B cell (primary cell): ENCODE results near the gene FAM204A. TPM values are rescaled to one million over a fixed set of nuclear protein-coding genes. Genes with fewer than 3 reads are reported as not detected.

Experiments
- ATAC-seq: fragments of 200-7000 bp; cut with Tn5 transposase; one replicate; pipeline ENCODE4 v1.10.0; 2021; ENCODE audit warnings: low read depth, mild to moderate bottlenecking, moderate number of reproducible peaks, moderate library complexity
- CTCF ChIA-PET: fragments of 350-600 bp; sonication (Branson Sonifier 250); formaldehyde crosslinking; loops from one replicate; lab custom pipeline; 2021; ENCODE audit warnings: antibody characterized with exemption, inconsistent platforms; lab: Charles Lee
- POLR2A ChIA-PET: fragments of 350-600 bp; sonication (Branson Sonifier 250); formaldehyde crosslinking; loops from one replicate; lab custom pipeline; 2021; ENCODE audit warnings: antibody characterized with exemption; lab: Charles Lee
- DNase-seq: peaks from one replicate; pipeline ENCODE4 v3.0.0; 2013
- H2AFZ ChIP-seq: 2 replicates; pipeline ENCODE4 v1.6.1; 2012; ENCODE audit warnings: mild to moderate bottlenecking, low read depth, low read length; ENCODE audit not compliant: insufficient read depth, poor library complexity, severe bottlenecking
- H3K27ac ChIP-seq, 2 donors: 1 replicate in 1 of 2; 2 replicates in 1 of 2; pipeline ENCODE4 v1.5.1; 2012 to 2013; ENCODE audit warnings: low read length in 2 of 2, mild to moderate bottlenecking in 2 of 2, moderate library complexity in 1 of 2
- H3K27me3 ChIP-seq, 4 experiments: fragments of 200-600 bp in 1 of 4; sonication (generic) in 1 of 4; replicated peaks in 1 of 4; 1 replicate in 2 of 4; 2 replicates in 2 of 4; pipeline versions ENCODE4 v1.6.1 to v1.7.0; 2013 to 2016; ENCODE audit warnings: low read length in 3 of 4, mild to moderate bottlenecking in 2 of 4, mixed read lengths in 1 of 4, moderate library complexity in 1 of 4; ENCODE audit not compliant: insufficient read depth in 4 of 4, control insufficient read depth in 3 of 4; ENCODE audit errors: control extremely low read depth in 1 of 4
- H3K36me3 ChIP-seq, 2 experiments: replicated peaks in 1 of 2; 1 replicate in 1 of 2; 2 replicates in 1 of 2; pipeline versions ENCODE4 v1.6.1 to v1.7.1; 2013; ENCODE audit warnings: low read length in 1 of 2; ENCODE audit not compliant: insufficient read depth in 2 of 2, control insufficient read depth in 1 of 2; ENCODE audit errors: control extremely low read depth in 1 of 2, extremely low read depth in 1 of 2
- H3K4me1 ChIP-seq, 2 donors: fragments of 200-600 bp in 1 of 2; sonication (generic) in 1 of 2; 1 replicate in 1 of 2; 2 replicates in 1 of 2; pipeline versions ENCODE4 v1.5.1 to v1.6.1; 2013 to 2017; ENCODE audit warnings: low read length in 2 of 2; ENCODE audit not compliant: control insufficient read depth in 2 of 2, insufficient read depth in 2 of 2
- H3K4me2 ChIP-seq: replicated peaks from 2 replicates; pipeline ENCODE3; 2012; ENCODE audit warnings: mild to moderate bottlenecking, low read depth, low read length; ENCODE audit not compliant: poor library complexity, severe bottlenecking
- H3K4me3 ChIP-seq, 5 experiments: fragments of 200-600 bp in 1 of 5; sonication (generic) in 1 of 5; 1 replicate in 3 of 5; 2 replicates in 2 of 5; pipeline versions ENCODE4 v1.5.1 to v1.7.0; 2011 to 2016; ENCODE audit warnings: low read length in 4 of 5, mild to moderate bottlenecking in 4 of 5, low read depth in 2 of 5, control low read depth in 1 of 5, moderate library complexity in 1 of 5; ENCODE audit not compliant: insufficient read depth in 1 of 5; ENCODE audit errors: control extremely low read depth in 1 of 5, extremely low read depth in 1 of 5
- H3K79me2 ChIP-seq: fragments of 200-600 bp; sonication (generic); one replicate; pipeline ENCODE4 v1.6.0; 2016; ENCODE audit warnings: low read length; ENCODE audit not compliant: control insufficient read depth, insufficient read depth
- H3K9ac ChIP-seq: fragments of 200-600 bp; sonication (generic); 2 replicates; pipeline ENCODE4 v1.6.1; 2017; ENCODE audit warnings: mild to moderate bottlenecking, low read length, moderate library complexity
- H3K9me3 ChIP-seq, 3 donors: one replicate each; pipeline versions ENCODE4 v1.6.1 to v1.7.1; 2013; ENCODE audit warnings: low read length in 2 of 3; ENCODE audit not compliant: control insufficient read depth in 2 of 3, insufficient read depth in 1 of 3; ENCODE audit errors: control extremely low read depth in 1 of 3
- H4K20me1 ChIP-seq: 2 replicates; pipeline ENCODE4 v1.6.0; 2012; ENCODE audit warnings: mild to moderate bottlenecking, low read length; ENCODE audit not compliant: insufficient read depth, control insufficient read depth, poor library complexity, severe bottlenecking
- H3K27ac Mint-ChIP-seq: one replicate; pipeline ENCODE4 v1.8.0; 2021; ENCODE audit warnings: mixed read lengths
- H3K27me3 Mint-ChIP-seq: one replicate; pipeline ENCODE4 v1.8.0; 2021; ENCODE audit warnings: mixed read lengths
- H3K4me1 Mint-ChIP-seq: one replicate; pipeline ENCODE4 v1.8.0; 2021; ENCODE audit warnings: mixed read lengths
- H3K4me3 Mint-ChIP-seq: one replicate; pipeline ENCODE4 v1.8.0; 2021; ENCODE audit warnings: mixed read lengths
- H3K9me3 Mint-ChIP-seq: one replicate; pipeline ENCODE4 v1.8.0; 2022; ENCODE audit warnings: mixed read lengths; ENCODE audit not compliant: insufficient read depth
- CTCF ChIP-seq: fragments of 200-600 bp; IDR thresholded peaks from one replicate; pipeline ENCODE4 v1.8.0; 2022; ENCODE audit warnings: antibody characterized with exemption, mild to moderate bottlenecking
- EZH2 ChIP-seq: IDR thresholded peaks from 2 replicates; pipeline ENCODE4 v1.6.1; 2012; ENCODE audit warnings: borderline replicate concordance, low read depth, mild to moderate bottlenecking, moderate library complexity, low read length; ENCODE audit not compliant: insufficient read depth, poor library complexity, severe bottlenecking
- WGBS: methylation state at CpG from one replicate; pipeline ENCODE4 v1.1.5; 2013; ENCODE audit warnings: missing lambda C conversion rate; ENCODE audit not compliant: insufficient coverage; 5-methylcytosine and 5-hydroxymethylcytosine counted together
- intact Hi-C: fragments of 100-400 bp; cut with micrococcal nuclease; formaldehyde crosslinking; loops from one replicate; pipeline ENCODE4 v1.10.0; 2022
- polyA plus RNA-seq: library from polyadenylated mRNA; depleted of rRNA; stranded (reverse); fragments of >200 nt; gene quantifications from 2 replicates; pipeline ENCODE4 v1.2.3, GENCODE V29; 2012
- total RNA-seq, 2 donors: library from RNA; stranded (reverse); fragments of 120-200 nt in 1 of 2; gene quantifications; 1 replicate in 1 of 2; 2 replicates in 1 of 2; pipeline versions ENCODE4 v1.2.3 to v1.2.4, GENCODE V29; 2013 to 2022

The FAM204A gene
- total and polyA plus RNA-seq, 2 donors (not counting 1 experiment from before 2014, with no cell fraction given) = 14.2 to 79.8 TPM

GRCh38 chr10:118383063-118383689 is 41.1 kb upstream of the FAM204A start:
- no peaks in the 10 kb centered on the region for H3K4me1 ChIP-seq
- no peaks in the 10 kb centered on the region for H3K79me2 ChIP-seq
- Mint-ChIP-seq H3K4me1 (no peaks in the 10 kb centered on the region), H3K27ac (no peak overlapping the region), H3K4me3 (no peak overlapping the region), H3K9me3 (no peaks in the 10 kb centered on the region), H3K27me3 (peaks cover 43% of the 10 kb centered on the region)
- intact Hi-C loops = no loop called here
- H3K4me2 ChIP-seq = no peak overlapping the region
- DNase-seq = no peak
- no peaks in the 10 kb centered on the region for H4K20me1 ChIP-seq
- H3K27me3 ChIP-seq = peaks cover 0 to 5% (median 2%) of the 10 kb centered on the region in 4 experiments
- no peak overlapping the region for H3K27ac ChIP-seq
- H3K9me3 ChIP-seq = peaks cover 0 to 4% (median under 1%) of the 10 kb centered on the region in 3 donors
- H3K4me3 ChIP-seq = no peak overlapping the region
- no peak overlapping the region for H3K9ac ChIP-seq
- ChIA-PET POLR2A (no interaction called here), CTCF (no interaction called here)
- ATAC-seq = no peak
- 100% methylated on average over 3 of the region's 4 CpGs for WGBS
- TF ChIP-seq CTCF (no peak), EZH2 (no peak)
- H2AFZ ChIP-seq = no peak overlapping the region
- H3K36me3 ChIP-seq = no peaks in the 10 kb centered on the region

DNA sequence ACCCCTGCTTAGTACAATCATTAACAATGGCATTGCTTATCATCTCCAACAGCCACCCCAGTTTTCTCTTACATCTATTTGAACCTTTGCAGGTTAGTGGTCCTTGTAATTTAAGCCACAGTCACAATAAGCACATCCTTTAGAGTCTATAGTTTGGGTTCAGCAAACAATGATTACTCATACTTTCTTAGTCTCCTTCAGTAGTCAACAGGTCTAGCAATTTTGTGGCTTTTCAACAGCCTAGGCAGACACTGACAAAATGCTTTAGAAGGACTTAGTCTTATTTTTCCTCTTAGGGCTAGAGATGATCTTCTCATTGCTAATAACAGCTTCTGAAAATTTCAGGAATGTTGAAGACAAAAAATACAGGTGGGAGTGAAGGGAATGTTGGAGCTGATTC is 32.3 kb upstream of the FAM204A start:
- H2AFZ ChIP-seq = no peak overlapping the region
- TF ChIP-seq EZH2 = no peak
- no peak for TF ChIP-seq CTCF
- H3K4me1 ChIP-seq = no peaks in the 10 kb centered on the region
- no peaks in the 10 kb centered on the region for H3K9me3 ChIP-seq
- no peak for DNase-seq
- H3K4me3 ChIP-seq = no peak overlapping the region
- ATAC-seq = no peak
- H3K27me3 ChIP-seq = peaks cover 0 to 6% (median 2%) of the 10 kb centered on the region in 4 experiments
- no peak overlapping the region for H3K9ac ChIP-seq
- no peak overlapping the region for H3K27ac Mint-ChIP-seq
- POLR2A ChIA-PET = no interaction called here
- H3K4me3 Mint-ChIP-seq = no peak overlapping the region
- H3K27ac ChIP-seq = no peak overlapping the region
- intact Hi-C loops = no loop called here
- no peak overlapping the region for H3K4me2 ChIP-seq
- H3K9me3 Mint-ChIP-seq = no peaks in the 10 kb centered on the region
- CTCF ChIA-PET = no interaction called here
- H3K27me3 Mint-ChIP-seq = peaks cover 37% of the 10 kb centered on the region
- no peaks in the 10 kb centered on the region for H4K20me1 ChIP-seq
- H3K36me3 ChIP-seq = no peaks in the 10 kb centered on the region
- H3K79me2 ChIP-seq = no peaks in the 10 kb centered on the region
- H3K4me1 Mint-ChIP-seq = no peaks in the 10 kb centered on the region
